ENCODE measurements around the gene TMEM61. TPM values are rescaled to one million over a fixed set of nuclear protein-coding genes. Genes with fewer than 3 reads are reported as not detected.

Gene TMEM61
- total RNA-seq, 1 experiment from 2014 or later: 5.0 TPM

GRCh38 chr1:54993140-54993539 lies 12.7 kb downstream of the TMEM61 start:
- no peaks in the 10 kb centered on the region for H3K9me2 ChIP-seq (ENCODE audit: insufficient read depth)
- H3K9me3 ChIP-seq (ENCODE audit: insufficient read depth, low read depth): no peaks in the 10 kb centered on the region
- CTCF ChIA-PET: interaction anchor here (0.8 kb wide), 1 partner anchor 29 kb away, joined by 3 read pairs; no protein-coding TSS in a partner anchor
- H3K79me2 ChIP-seq (ENCODE audit: low read depth): no peaks in the 10 kb centered on the region
- no peak for TF ChIP-seq CTCF (conservative IDR thresholded peaks at IDR 0.05)
- TF ChIP-seq EZH2 (IDR thresholded peaks at IDR 0.05; ENCODE audit: low read depth): no peak
- H3K4me1 ChIP-seq (replicated peaks; ENCODE audit: insufficient read depth): peaks cover 31% of the 10 kb centered on the region
- DNase-seq: no peak
- no peaks in the 10 kb centered on the region for H3K36me3 ChIP-seq (ENCODE audit: low read depth)
- no peak overlapping the region for H3K4me3 ChIP-seq
- intact Hi-C loops (cut with micrococcal nuclease; ENCODE audit: unreplicated experiment): no loop called here
- peaks cover 16% of the 10 kb centered on the region; the same call in 1 of the 2 replicates for H3F3A ChIP-seq (ENCODE audit: insufficient read depth, low read depth)
- H3K27me3 ChIP-seq (ENCODE audit: insufficient read depth, low read depth): no peaks in the 10 kb centered on the region
- no peak overlapping the region for H2AFZ ChIP-seq
- no TSS peak for BruUV-seq (replicated peaks)
- no peak overlapping the region for H3K4me2 ChIP-seq
- no peak overlapping the region for H3K27ac ChIP-seq
- POLR2A ChIA-PET (ENCODE audit: unreplicated experiment): no interaction called here
- no peaks in the 10 kb centered on the region for H4K20me1 ChIP-seq (ENCODE audit: insufficient read depth)

- H3K9me2 ChIP-seq (ENCODE audit: insufficient read depth): no peaks in the 10 kb centered on the region
- intact Hi-C loops (cut with micrococcal nuclease; ENCODE audit: unreplicated experiment): no loop called here
Observed at GRCh38 chr1:54994355-54994990, 14.0 kb downstream of the TMEM61 start.

GRCh38 chr1:54995013-54995760 lies 14.8 kb downstream of the TMEM61 start:
- Histone ChIP-seq H3K9me2 (ENCODE audit: insufficient read depth) (no peaks in the 10 kb centered on the region), H3K27me3 (ENCODE audit: insufficient read depth, low read depth) (no peaks in the 10 kb centered on the region), H3K27ac (no peak overlapping the region), H3F3A (ENCODE audit: insufficient read depth, low read depth) (peaks cover 2% of the 10 kb centered on the region; the same call in 1 of the 2 replicates), H3K9me3 (ENCODE audit: insufficient read depth, low read depth) (no peaks in the 10 kb centered on the region), H4K20me1 (ENCODE audit: insufficient read depth) (no peaks in the 10 kb centered on the region), H3K79me2 (ENCODE audit: low read depth) (no peaks in the 10 kb centered on the region), H3K36me3 (ENCODE audit: low read depth) (no peaks in the 10 kb centered on the region), H3K4me1 (replicated peaks; ENCODE audit: insufficient read depth) (peaks cover 11% of the 10 kb centered on the region), H3K4me2 (no peak overlapping the region), H3K4me3 (no peak overlapping the region), H2AFZ (no peak overlapping the region)
- TF ChIP-seq EZH2 (IDR thresholded peaks at IDR 0.05; ENCODE audit: low read depth) (no peak), CTCF (conservative IDR thresholded peaks at IDR 0.05) (no peak)
- POLR2A ChIA-PET (ENCODE audit: unreplicated experiment): no interaction called here
- CTCF ChIA-PET: interaction anchor here (0.7 to 0.9 kb wide), 2 partner anchors 44 to 50 kb away, joined by 3 to 4 read pairs; no protein-coding TSS in a partner anchor
- intact Hi-C loops (cut with micrococcal nuclease; ENCODE audit: unreplicated experiment): no loop called here
- BruUV-seq (replicated peaks): no TSS peak
- DNase-seq: no peak

More at GRCh38 chr1:54994355-54994990, 14.0 kb downstream of the TMEM61 start:
- Histone ChIP-seq H3K4me3 (no peak overlapping the region), H4K20me1 (ENCODE audit: insufficient read depth) (no peaks in the 10 kb centered on the region), H3K4me1 (replicated peaks; ENCODE audit: insufficient read depth) (peaks cover 18% of the 10 kb centered on the region), H3K9me3 (ENCODE audit: insufficient read depth, low read depth) (no peaks in the 10 kb centered on the region), H3K79me2 (ENCODE audit: low read depth) (no peaks in the 10 kb centered on the region), H3K36me3 (ENCODE audit: low read depth) (no peaks in the 10 kb centered on the region), H3F3A (ENCODE audit: insufficient read depth, low read depth) (peaks cover 7% of the 10 kb centered on the region; the same call in 1 of the 2 replicates), H3K27me3 (ENCODE audit: insufficient read depth, low read depth) (no peaks in the 10 kb centered on the region), H3K4me2 (no peak overlapping the region), H3K27ac (no peak overlapping the region), H2AFZ (no peak overlapping the region)
- no TSS peak for BruUV-seq (replicated peaks)
- POLR2A ChIA-PET (ENCODE audit: unreplicated experiment): no interaction called here
- no peak for DNase-seq
- TF ChIP-seq EZH2 (IDR thresholded peaks at IDR 0.05; ENCODE audit: low read depth): no peak
- no peak for TF ChIP-seq CTCF (conservative IDR thresholded peaks at IDR 0.05)
- CTCF ChIA-PET: no interaction called here
